Left ventricle myocardium inferior (tissue), 1 donor: Measurements from ENCODE around the gene GPR162. TPM values are rescaled to one million over a fixed set of nuclear protein-coding genes. Genes with fewer than 3 reads are reported as not detected.

Source experiments
- DNase-seq: peaks from one replicate; pipeline ENCODE4 v3.0.0-alpha.2; 2020
- H3K27ac ChIP-seq: fragments of 200-600 bp; replicated peaks from 2 replicates; pipeline ENCODE4 v1.8.0; 2021
- H3K27me3 ChIP-seq: fragments of 200-600 bp; 2 replicates; pipeline ENCODE4 v1.8.0; 2021; ENCODE audit warnings: low read depth
- H3K36me3 ChIP-seq: fragments of 200-600 bp; 2 replicates; pipeline ENCODE4 v1.8.0; 2021
- H3K4me1 ChIP-seq: fragments of 200-600 bp; 2 replicates; pipeline ENCODE4 v1.8.0; 2021
- H3K4me3 ChIP-seq: fragments of 200-600 bp; 2 replicates; pipeline ENCODE4 v1.8.0; 2021; ENCODE audit warnings: mild to moderate bottlenecking, moderate library complexity
- H3K9me3 ChIP-seq: fragments of 200-600 bp; replicated peaks from 2 replicates; pipeline ENCODE4 v1.8.0; 2021
- CTCF ChIP-seq: fragments of 200-600 bp; IDR thresholded peaks from 2 replicates; pipeline ENCODE4 v1.8.0; 2021; ENCODE audit warnings: antibody characterized with exemption, mild to moderate bottlenecking, borderline replicate concordance
- intact Hi-C: fragments of 100-400 bp; cut with micrococcal nuclease; formaldehyde crosslinking; loops from one replicate; pipeline ENCODE4 v1.11.0; 2022
- total RNA-seq: library from RNA; stranded (reverse); fragmentation: NEBNext Ultra II Directional; extraction: Animal tissue kit (Norgen Biotek cat#: 25700); gene quantifications from one replicate; pipeline ENCODE4 v1.2.1, GENCODE V29; 2021
- donor health status: DM: no; HTN: yes; CAD: no; lungs with severe emphysema.

GPR162 gene
- total RNA-seq, 1 donor from 2014 or later, result 6.5 TPM

GRCh38 chr12:6840761-6841515, 19.3 kb downstream of the GPR162 start, which contains the start of gene GNB3:
Gene GNB3, plus strand, starts transcription at chr12:6840925. Its CDS starts 363 bp downstream, at chr12:6841288.
- Histone ChIP-seq H3K4me3 (no peak within 1 kb of the TSS), H3K4me1 (peaks cover 12% of the 10 kb centered on the region), H3K36me3 (peaks cover 62% of the 10 kb centered on the region), H3K9me3 (no peaks in the 10 kb centered on the region), H3K27me3 (no peaks in the 10 kb centered on the region), H3K27ac (peak within 1 kb of the TSS; percentile 64)
- intact Hi-C loops, result no loop called here
- TF ChIP-seq CTCF, result no peak
- peak; percentile 61 for DNase-seq

DNA sequence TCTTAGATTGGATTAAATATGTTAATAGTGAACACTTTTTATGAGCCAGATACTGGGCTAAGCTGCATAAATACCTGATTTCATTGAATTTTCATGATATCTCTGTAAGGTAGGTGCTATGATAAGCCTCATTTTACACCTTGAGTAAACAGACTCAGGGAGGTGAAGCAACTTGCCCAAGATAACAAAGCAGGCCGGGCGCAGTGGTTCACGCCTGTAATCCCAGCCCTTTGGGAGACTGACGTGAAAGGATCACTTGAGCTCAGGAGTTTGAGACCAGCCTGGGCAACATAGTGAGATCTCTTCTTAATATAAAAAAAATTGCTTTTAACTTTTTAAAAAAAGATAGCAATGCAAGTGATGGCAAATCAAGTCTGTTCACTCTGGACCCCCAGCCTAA, 20.5 kb downstream of the GPR162 start:
- no peak overlapping the region for H3K27ac ChIP-seq
- peaks cover 11% of the 10 kb centered on the region for H3K4me1 ChIP-seq
- H3K36me3 ChIP-seq, result peaks cover 64% of the 10 kb centered on the region
- DNase-seq, result no peak
- H3K27me3 ChIP-seq, result no peaks in the 10 kb centered on the region
- H3K9me3 ChIP-seq, result no peaks in the 10 kb centered on the region
- intact Hi-C loops, result no loop called here
- no peak for TF ChIP-seq CTCF
- H3K4me3 ChIP-seq, result no peak overlapping the region

DNA sequence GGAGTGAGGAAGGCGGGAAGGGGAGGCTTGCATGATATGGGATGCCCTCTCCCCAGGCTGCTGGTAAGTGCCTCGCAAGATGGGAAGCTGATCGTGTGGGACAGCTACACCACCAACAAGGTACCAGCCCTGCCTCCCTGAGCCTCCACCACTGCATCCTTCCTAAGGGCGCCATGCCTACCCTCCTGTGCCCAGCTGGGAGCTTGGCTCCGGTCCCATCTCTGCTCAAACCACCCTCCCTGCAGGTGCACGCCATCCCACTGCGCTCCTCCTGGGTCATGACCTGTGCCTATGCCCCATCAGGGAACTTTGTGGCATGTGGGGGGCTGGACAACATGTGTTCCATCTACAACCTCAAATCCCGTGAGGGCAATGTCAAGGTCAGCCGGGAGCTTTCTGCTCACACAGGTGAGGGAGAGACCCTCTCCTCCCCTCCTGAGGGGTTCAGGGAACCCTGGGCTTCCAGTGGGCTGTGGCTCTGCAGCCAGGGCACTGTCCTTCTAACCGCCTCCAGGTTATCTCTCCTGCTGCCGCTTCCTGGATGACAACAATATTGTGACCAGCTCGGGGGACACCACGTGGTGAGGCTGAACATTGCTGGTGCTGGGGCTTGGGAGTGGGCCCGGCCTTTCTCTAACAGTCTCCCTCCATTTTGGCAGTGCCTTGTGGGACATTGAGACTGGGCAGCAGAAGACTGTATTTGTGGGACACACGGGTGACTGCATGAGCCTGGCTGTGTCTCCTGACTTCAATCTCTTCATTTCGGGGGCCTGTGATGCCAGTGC, 21.7 kb downstream of the GPR162 start:
- Histone ChIP-seq H3K4me1 (peaks cover 11% of the 10 kb centered on the region), H3K36me3 (peaks cover 57% of the 10 kb centered on the region), H3K27ac (no peak overlapping the region), H3K9me3 (no peaks in the 10 kb centered on the region), H3K4me3 (no peak overlapping the region), H3K27me3 (no peaks in the 10 kb centered on the region)
- no peak for DNase-seq
- TF ChIP-seq CTCF, result no peak
- intact Hi-C loops, result no loop called here

GRCh38 chr12:6845395-6845794, 23.8 kb downstream of the GPR162 start:
- H3K27me3 ChIP-seq, result no peaks in the 10 kb centered on the region
- H3K36me3 ChIP-seq, result peaks cover 46% of the 10 kb centered on the region
- DNase-seq, result no peak
- H3K27ac ChIP-seq, result no peak overlapping the region
- peaks cover 6% of the 10 kb centered on the region for H3K4me1 ChIP-seq
- intact Hi-C loops, result no loop called here
- no peak for TF ChIP-seq CTCF
- no peak overlapping the region for H3K4me3 ChIP-seq
- H3K9me3 ChIP-seq, result no peaks in the 10 kb centered on the region

- peaks cover 46% of the 10 kb centered on the region for H3K36me3 ChIP-seq
- H3K4me1 ChIP-seq, result peaks cover 7% of the 10 kb centered on the region
- TF ChIP-seq CTCF, result no peak
- intact Hi-C loops, result no loop called here
- H3K4me3 ChIP-seq, result no peak overlapping the region
- DNase-seq, result no peak
- no peaks in the 10 kb centered on the region for H3K27me3 ChIP-seq
- H3K27ac ChIP-seq, result no peak overlapping the region
- H3K9me3 ChIP-seq, result no peaks in the 10 kb centered on the region
These were observed 24.8 kb downstream of the GPR162 start for GRCh38 chr12:6846316-6846869.
